GM21529 (cell line): Measurements from ENCODE around the gene PDE6A.

Source experiments
- ATAC-seq: cut with Tn5 transposase; IDR thresholded peaks from one replicate; pipeline ENCODE4 v1.9.1; 2021; ENCODE audit not compliant: unreplicated experiment

The PDE6A gene

DNA sequence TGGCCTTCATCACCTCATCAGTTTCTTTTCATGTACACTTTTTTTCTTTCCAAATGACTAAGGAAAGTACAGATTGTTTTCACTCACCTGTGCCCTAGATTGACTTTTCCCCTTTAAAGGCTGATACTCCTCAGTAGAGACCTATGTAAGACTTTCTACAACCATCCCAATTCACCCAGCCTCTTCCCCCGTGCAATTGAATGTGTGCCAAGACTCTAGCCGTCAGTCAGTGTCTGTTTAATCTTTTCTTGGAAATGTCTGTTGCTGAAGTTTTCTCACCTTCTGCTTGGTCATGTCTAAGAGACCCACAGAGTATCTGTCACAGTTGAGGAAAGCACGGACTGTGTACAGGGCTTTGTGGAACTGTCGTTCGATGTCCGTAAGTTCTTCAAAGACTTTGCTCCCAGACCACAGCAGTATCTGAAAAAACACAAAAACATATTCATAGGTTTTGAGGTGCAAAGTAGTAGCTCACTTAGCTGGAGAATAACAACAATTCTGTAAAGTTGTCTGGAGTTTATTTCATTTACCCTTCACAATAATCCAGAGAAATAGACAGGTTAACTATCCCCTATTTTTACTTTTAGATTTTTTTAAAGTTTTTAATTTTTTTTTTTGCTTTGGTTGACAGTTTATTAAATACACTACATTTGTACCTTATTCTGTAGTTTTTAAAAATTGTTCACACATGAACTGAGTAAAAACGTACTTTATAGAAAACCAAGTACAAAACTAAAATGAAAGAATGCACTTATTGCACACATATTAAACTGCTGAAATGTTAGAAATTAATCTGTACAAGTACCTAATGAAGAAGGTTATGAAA is 13.6 kb downstream of the PDE6A start:
- ATAC-seq: no peak

GRCh38 chr5:149930043-149930748 is 14.4 kb downstream of the PDE6A start:
- no peak for ATAC-seq

GRCh38 chr5:149924486-149924885 is 20.1 kb downstream of the PDE6A start:
- ATAC-seq: no peak

DNA sequence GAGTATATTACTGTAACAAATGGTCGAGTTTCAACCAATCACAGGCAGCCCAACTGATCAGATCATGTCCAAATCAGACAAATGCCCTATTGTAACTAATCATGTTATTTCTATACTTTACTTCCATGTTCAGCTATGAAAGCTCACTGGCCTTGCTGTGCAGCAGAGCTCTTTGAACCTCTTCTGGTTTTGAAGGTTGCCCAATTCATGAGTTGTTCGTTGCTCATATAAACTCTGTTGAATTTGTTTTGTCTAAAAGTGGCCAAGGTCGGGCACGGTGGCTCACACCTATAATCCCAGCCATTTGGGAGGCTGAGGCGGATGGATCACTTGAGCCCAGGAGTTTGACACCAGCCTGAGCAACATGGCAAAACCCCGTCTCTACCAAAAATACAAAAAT is 21.6 kb downstream of the PDE6A start:
- no peak for ATAC-seq

DNA sequence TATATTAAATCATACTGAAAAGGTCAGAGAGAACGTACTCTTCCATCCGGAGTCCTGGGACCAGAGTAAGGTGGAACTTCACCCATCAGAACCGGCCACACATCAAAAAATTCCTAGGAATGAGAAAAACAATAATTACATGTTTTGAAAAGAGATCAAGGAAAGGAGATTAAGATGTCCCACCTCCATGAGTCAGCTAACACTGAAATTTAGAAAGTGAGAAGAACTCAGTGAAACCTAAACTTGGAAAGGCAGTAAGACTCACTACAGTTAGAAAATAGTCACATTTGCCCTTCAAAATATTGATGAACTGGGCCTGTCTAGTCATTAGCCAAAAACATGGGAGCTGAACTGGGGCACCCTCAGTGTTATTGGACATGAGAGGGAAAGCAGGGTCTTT is 23.0 kb downstream of the PDE6A start:
- ATAC-seq: no peak

DNA sequence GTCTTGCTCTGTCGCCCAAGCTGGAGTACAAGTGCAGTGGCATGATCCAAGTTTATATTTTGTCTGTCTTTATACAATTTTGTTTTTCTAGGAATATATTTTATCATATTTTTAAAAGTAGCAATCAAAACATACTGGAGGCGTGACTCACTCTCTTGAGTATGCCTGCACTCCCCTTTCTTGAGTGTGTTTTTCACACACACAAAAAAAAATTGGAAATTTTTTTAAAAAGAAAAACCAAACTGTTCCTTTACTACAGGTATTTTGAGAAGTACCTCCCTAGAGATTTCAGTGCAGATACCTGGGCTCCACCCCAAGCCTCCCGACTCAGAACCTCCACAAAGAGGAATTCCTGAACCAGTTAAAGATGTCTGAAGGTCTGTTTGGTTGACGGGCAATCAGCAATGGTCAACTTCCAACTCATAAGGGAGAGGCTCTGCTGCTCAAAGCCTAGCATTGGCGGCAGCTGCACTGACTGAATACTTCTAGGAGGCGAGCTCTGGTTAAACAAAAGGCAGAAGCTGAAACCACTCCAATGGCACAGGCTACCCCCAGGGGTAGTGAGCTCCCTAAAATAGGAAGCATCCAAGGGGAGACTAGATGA is 27.4 kb downstream of the PDE6A start:
- ATAC-seq: no peak

- ATAC-seq: no peak
These were observed 28.1 kb downstream of the PDE6A start for GRCh38 chr5:149916334-149917072.

DNA sequence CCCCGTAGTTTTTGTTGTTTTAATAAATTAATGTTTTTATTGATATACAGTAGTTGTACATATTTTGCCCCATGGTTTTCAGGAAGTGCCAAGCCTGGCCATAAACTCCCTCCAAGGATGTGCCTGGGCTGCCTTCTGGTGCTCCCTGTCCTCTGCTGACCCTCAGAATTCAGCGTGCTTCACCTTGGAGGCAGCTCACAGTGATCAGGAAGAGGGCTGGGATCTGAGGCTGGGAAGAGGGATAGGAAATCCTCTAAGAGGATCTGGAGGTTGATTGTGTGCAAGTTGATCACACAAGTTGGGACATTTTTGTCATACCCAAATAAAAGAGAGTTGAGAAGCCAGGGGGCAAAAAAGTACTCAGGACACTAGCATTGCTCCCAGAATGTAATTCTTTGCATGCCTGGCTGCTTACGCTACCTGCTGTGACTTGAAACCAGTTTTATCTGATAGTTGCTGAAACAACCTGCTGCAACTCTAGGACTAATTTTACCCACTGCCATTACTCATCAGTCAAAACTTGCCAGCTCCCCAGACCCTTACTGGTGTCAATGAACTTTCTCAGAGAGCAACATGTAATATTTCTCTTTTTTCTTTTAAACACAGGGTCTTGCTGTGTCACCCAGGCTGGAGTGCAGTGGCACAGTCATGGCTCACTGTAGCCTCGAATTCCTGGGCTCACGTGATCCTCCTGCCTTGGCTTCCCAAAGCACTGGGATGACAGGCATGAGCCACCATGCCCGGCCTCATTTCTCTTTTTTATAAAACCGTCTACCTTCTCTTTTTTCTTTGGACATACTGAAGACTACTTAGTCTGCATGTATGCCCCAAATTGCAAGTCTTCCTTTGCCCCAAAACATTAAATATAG is 29.0 kb downstream of the PDE6A start:
- no peak for ATAC-seq

GRCh38 chr5:149913436-149914419 is 30.9 kb downstream of the PDE6A start:
- ATAC-seq: no peak

- no peak for ATAC-seq
These were observed 32.2 kb downstream of the PDE6A start for GRCh38 chr5:149912226-149912871.

GRCh38 chr5:149911031-149911430 is 33.6 kb downstream of the PDE6A start:
- ATAC-seq: no peak

- no peak for ATAC-seq
These were observed 36.8 kb downstream of the PDE6A start for GRCh38 chr5:149907828-149908227.

DNA sequence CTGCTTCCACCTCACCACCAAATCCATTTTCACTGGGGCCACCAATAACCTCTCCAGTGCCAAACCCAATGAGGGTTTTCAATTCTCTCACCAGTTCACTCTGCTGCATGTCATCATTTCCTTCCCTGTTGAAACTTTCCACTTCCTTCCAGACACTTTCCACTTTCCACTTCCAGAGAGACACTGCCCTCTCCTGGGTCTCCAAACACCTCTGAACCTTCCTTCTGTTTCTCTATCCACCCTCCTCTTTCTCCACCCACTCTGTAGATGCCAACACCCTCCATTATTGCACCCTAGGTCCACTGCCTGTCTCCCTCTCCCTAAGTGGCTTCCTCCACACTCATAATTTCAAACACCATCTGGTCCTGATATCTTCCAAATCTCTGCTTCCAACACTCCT is 39.6 kb downstream of the PDE6A start:
- no peak for ATAC-seq

DNA sequence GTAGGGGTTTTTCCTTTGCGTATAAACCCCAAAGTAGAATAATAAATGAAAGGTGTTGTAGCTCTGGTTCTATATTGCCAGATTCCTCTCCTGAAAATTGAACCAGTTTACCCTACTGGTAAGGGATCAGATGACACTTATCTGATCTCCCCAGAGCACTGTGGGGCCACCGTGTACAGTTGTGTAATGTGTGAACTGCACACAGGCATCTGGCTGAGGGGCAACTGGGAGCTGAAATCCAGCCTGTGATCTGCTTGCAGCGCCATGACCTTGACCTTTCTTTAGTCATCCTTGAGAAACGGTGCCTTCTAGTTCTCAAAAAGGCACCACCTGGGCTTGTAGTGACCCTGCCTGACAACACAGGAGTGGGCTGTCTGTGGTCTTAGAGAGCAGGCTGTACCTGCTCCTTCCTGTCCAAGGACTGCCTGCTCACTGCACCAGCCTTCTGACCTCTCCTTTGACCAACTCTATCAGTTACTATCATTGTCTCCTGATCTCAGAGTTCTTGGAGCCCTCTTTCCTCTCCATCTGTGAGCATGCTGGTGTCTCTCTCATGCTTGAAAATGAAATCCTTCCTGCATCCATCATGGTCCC is 40.2 kb downstream of the PDE6A start:
- ATAC-seq: no peak

- ATAC-seq: no peak
These were observed 41.2 kb downstream of the PDE6A start for GRCh38 chr5:149903404-149903803.

GRCh38 chr5:149902177-149902576 is 42.4 kb downstream of the PDE6A start:
- ATAC-seq: no peak

- no peak for ATAC-seq
These were observed 43.1 kb downstream of the PDE6A start for GRCh38 chr5:149901511-149901910.

GRCh38 chr5:149900390-149900789 is 44.2 kb downstream of the PDE6A start:
- no peak for ATAC-seq
